ENCODE results near the gene XRCC3. TPM values are rescaled to one million over a fixed set of nuclear protein-coding genes. Genes with fewer than 3 reads are reported as not detected.
A peak's percentile ranks its signal among the peaks of the same experiment; 100 is the strongest.

The XRCC3 gene
- total and polyA plus RNA-seq, 2 experiments from 2014 or later, result 15.8 to 27.5 TPM

GRCh38 chr14:103716091-103716801, 995 bp upstream of the XRCC3 start:
- DNase-seq (ENCODE audit: low read depth in 1 of 2, low spot score in 1 of 2), result peak in 1 of 2 donors; percentile 26
- peak overlapping the region; percentile 89 for H3K27ac ChIP-seq
- no peaks in the 10 kb centered on the region for H3K27me3 ChIP-seq
- peaks cover 31% of the 10 kb centered on the region for H3K4me1 ChIP-seq (ENCODE audit: low read depth)
- peak overlapping the region; percentile 93 for H3K4me3 ChIP-seq
- H3K36me3 ChIP-seq, result no peaks in the 10 kb centered on the region
- TF ChIP-seq, protein P1, sequence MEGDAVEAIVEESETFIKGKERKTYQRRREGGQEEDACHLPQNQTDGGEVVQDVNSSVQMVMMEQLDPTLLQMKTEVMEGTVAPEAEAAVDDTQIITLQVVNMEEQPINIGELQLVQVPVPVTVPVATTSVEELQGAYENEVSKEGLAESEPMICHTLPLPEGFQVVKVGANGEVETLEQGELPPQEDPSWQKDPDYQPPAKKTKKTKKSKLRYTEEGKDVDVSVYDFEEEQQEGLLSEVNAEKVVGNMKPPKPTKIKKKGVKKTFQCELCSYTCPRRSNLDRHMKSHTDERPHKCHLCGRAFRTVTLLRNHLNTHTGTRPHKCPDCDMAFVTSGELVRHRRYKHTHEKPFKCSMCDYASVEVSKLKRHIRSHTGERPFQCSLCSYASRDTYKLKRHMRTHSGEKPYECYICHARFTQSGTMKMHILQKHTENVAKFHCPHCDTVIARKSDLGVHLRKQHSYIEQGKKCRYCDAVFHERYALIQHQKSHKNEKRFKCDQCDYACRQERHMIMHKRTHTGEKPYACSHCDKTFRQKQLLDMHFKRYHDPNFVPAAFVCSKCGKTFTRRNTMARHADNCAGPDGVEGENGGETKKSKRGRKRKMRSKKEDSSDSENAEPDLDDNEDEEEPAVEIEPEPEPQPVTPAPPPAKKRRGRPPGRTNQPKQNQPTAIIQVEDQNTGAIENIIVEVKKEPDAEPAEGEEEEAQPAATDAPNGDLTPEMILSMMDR (IDR thresholded peaks at IDR 0.05; ENCODE audit: low read depth, low read length), result no peak
- no peaks in the 10 kb centered on the region for H3K9me3 ChIP-seq (ENCODE audit: low read depth)

- TF ChIP-seq, protein P1 (IDR thresholded peaks at IDR 0.05; ENCODE audit: low read depth, low read length), result no peak
- Histone ChIP-seq H3K4me3 (no peak overlapping the region), H3K36me3 (no peaks in the 10 kb centered on the region), H3K27me3 (no peaks in the 10 kb centered on the region), H3K27ac (peak overlapping the region; percentile 70), H3K9me3 (ENCODE audit: low read depth) (no peaks in the 10 kb centered on the region), H3K4me1 (ENCODE audit: low read depth) (peaks cover 20% of the 10 kb centered on the region)
- no peak for DNase-seq (ENCODE audit: low read depth in 1 of 2, low spot score in 1 of 2)
Measured at GRCh38 chr14:103714063-103714724, 1.1 kb downstream of the XRCC3 start.

GRCh38 chr14:103713304-103714062, 1.8 kb downstream of the XRCC3 start:
- Histone ChIP-seq H3K27me3 (no peaks in the 10 kb centered on the region), H3K36me3 (no peaks in the 10 kb centered on the region), H3K27ac (peak overlapping the region; percentile 70), H3K4me3 (no peak overlapping the region), H3K4me1 (ENCODE audit: low read depth) (peaks cover 20% of the 10 kb centered on the region), H3K9me3 (ENCODE audit: low read depth) (no peaks in the 10 kb centered on the region)
- DNase-seq (ENCODE audit: low read depth in 1 of 2, low spot score in 1 of 2), result no peak
- TF ChIP-seq, protein P1 (IDR thresholded peaks at IDR 0.05; ENCODE audit: low read depth, low read length), result no peak

DNA sequence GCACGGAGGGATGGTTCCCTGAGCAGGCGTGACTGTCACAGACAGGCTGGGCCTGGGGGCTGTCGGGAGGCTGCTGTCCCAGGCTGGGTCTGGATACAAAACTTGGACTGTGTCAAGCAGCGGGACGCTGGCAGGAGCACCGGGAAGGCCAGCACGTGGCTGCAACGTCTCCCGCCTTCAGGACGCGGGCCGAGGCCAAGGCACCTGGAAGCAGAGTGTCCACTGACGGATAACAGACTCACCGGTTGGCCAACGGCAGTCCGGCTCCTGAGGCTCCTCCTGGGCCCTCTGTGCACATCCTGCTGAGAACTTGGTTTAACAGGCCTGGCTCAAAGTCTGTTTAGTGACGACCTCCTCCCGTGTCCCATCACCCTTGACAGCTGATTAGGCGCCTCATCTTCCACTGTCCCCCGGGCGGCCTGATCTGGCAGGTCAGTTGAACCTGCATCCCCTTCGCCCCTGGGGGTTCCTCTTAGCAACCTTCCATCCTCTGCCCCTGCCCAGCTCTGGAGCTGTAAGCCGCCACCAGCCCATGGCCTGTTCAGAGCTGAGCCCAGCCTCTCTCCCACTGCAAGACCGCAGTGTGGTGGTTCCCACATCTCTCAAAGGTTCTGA, 2.5 kb downstream of the XRCC3 start:
- Histone ChIP-seq H3K27ac (peak overlapping the region; percentile 70), H3K36me3 (no peaks in the 10 kb centered on the region), H3K9me3 (ENCODE audit: low read depth) (no peaks in the 10 kb centered on the region), H3K4me3 (no peak overlapping the region), H3K27me3 (no peaks in the 10 kb centered on the region), H3K4me1 (ENCODE audit: low read depth) (peaks cover 20% of the 10 kb centered on the region)
- TF ChIP-seq, protein P1 (IDR thresholded peaks at IDR 0.05; ENCODE audit: low read depth, low read length), result no peak
- DNase-seq (ENCODE audit: low read depth in 1 of 2, low spot score in 1 of 2), result no peak

Data from cardiac muscle cell (in vitro differentiated cells and primary cell).